Endothelial cell of umbilical vein (primary cell): Measurements from ENCODE around the gene CDH19. TPM values are rescaled to one million over a fixed set of nuclear protein-coding genes. Genes with fewer than 3 reads are reported as not detected.
"Not testable (repeated sequence)": the region's sequence is repeated elsewhere in the genome, so short reads cannot be mapped to it uniquely, and the experiment has no call there.

ENCODE experiments used
- BruUV-seq: library from RNA; stranded (reverse); fragments of 400-500 nt; replicated peaks from 2 replicates; lab custom pipeline; 2021; lab: Mats Ljungman, UMichigan
- CTCF ChIA-PET: fragments of 300-600, 350-600 bp; sonication (Branson Sonifier 250); formaldehyde crosslinking; loops from one replicate; lab custom pipeline; 2021; ENCODE audit warnings: antibody characterized with exemption, inconsistent platforms; lab: Charles Lee
- POLR2A ChIA-PET: fragments of 300-600, 350-600 bp; sonication (Branson Sonifier 250); formaldehyde crosslinking; loops from one replicate; lab custom pipeline; 2021; ENCODE audit warnings: antibody characterized with exemption, inconsistent platforms; lab: Charles Lee
- DNase-seq: peaks from one replicate; pipeline ENCODE4 v3.0.0-alpha.2; 2011; ENCODE audit warnings: low read depth, low spot score
- FAIRE-seq: peaks from 2 replicates; lab custom pipeline; 2011; peaks lifted over from hg19 to GRCh38; lab: Jason Lieb, UNC
- H2AFZ ChIP-seq: 2 replicates; pipeline ENCODE4 v1.6.0; 2012; ENCODE audit warnings: low read depth, low read length, control low read depth, inconsistent platforms
- H3K27ac ChIP-seq: 2 replicates; pipeline ENCODE4 v1.5.1; 2011; ENCODE audit warnings: low read depth, mild to moderate bottlenecking, control low read depth, low read length, moderate library complexity; ENCODE audit not compliant: insufficient read depth
- H3K27me3 ChIP-seq, 2 experiments: 2 replicates each; pipeline versions ENCODE4 v1.6.0 to v1.6.1; 2011; ENCODE audit warnings: low read length in 2 of 2, mixed read lengths in 1 of 2; ENCODE audit not compliant: control insufficient read depth in 2 of 2, insufficient read depth in 2 of 2
- H3K36me3 ChIP-seq, 2 experiments: 2 replicates in 1 of 2; 3 replicates in 1 of 2; pipeline ENCODE4 v1.5.1; 2011; ENCODE audit warnings: low read length in 2 of 2, mild to moderate bottlenecking in 1 of 2, moderate library complexity in 1 of 2; ENCODE audit not compliant: control insufficient read depth in 2 of 2, insufficient read depth in 2 of 2; ENCODE audit errors: extremely low read depth in 1 of 2
- H3K4me1 ChIP-seq: 3 replicates; pipeline ENCODE4 v1.5.1; 2011; ENCODE audit warnings: mild to moderate bottlenecking, low read length; ENCODE audit not compliant: control insufficient read depth, insufficient read depth; ENCODE audit errors: extremely low read depth
- H3K4me2 ChIP-seq: 2 replicates; pipeline ENCODE4 v1.6.1; 2011; ENCODE audit warnings: low read length, control low read depth, mixed read lengths; ENCODE audit not compliant: insufficient read depth
- H3K4me3 ChIP-seq, 3 experiments: fragments of 200-600 bp in 1 of 3; sonication (generic), shearing (Covaris generic) in 1 of 3; replicated peaks in 1 of 3; 2 replicates each; pipeline ENCODE4 v1.5.1; 2011 to 2016; ENCODE audit warnings: control low read depth in 3 of 3, low read length in 3 of 3, mild to moderate bottlenecking in 2 of 3, inconsistent platforms in 1 of 3, low read depth in 1 of 3, moderate library complexity in 1 of 3; ENCODE audit not compliant: insufficient read depth in 1 of 3
- H3K79me2 ChIP-seq: 2 replicates; pipeline ENCODE4 v1.6.0; 2012; ENCODE audit warnings: low read length, inconsistent platforms; ENCODE audit not compliant: control insufficient read depth, insufficient read depth
- H3K9ac ChIP-seq: replicated peaks from 2 replicates; pipeline ENCODE3; 2011; ENCODE audit warnings: low read length, control low read depth; ENCODE audit not compliant: insufficient read depth; ENCODE audit errors: extremely low read depth
- H3K9me1 ChIP-seq: replicated peaks from 3 replicates; pipeline ENCODE4 v1.6.0; 2011; ENCODE audit warnings: mild to moderate bottlenecking, low read length; ENCODE audit not compliant: control insufficient read depth, insufficient read depth; ENCODE audit errors: extremely low read depth
- H3K9me3 ChIP-seq: replicated peaks from 2 replicates; pipeline ENCODE4 v1.5.1; 2012; ENCODE audit warnings: low read length, inconsistent platforms; ENCODE audit not compliant: control insufficient read depth, insufficient read depth
- H4K20me1 ChIP-seq: replicated peaks from 2 replicates; pipeline ENCODE3; 2011; ENCODE audit warnings: mild to moderate bottlenecking, low read length; ENCODE audit not compliant: control insufficient read depth, insufficient read depth; ENCODE audit errors: extremely low read depth
- EZH2 ChIP-seq: IDR thresholded peaks from 2 replicates; pipeline ENCODE4 v1.6.1; 2012; ENCODE audit warnings: borderline replicate concordance, low read depth, mild to moderate bottlenecking, moderate library complexity, low read length, inconsistent platforms; ENCODE audit not compliant: severe bottlenecking
- FOS ChIP-seq: IDR thresholded peaks from 2 replicates; pipeline ENCODE4 v1.6.1; 2011; ENCODE audit warnings: mild to moderate bottlenecking, low read length, moderate library complexity, borderline replicate concordance; ENCODE audit not compliant: insufficient read depth
- GATA2 ChIP-seq: IDR thresholded peaks from 2 replicates; pipeline ENCODE4 v1.7.0; 2011; ENCODE audit warnings: low read depth, mild to moderate bottlenecking, moderate library complexity, mixed read lengths, low read length; ENCODE audit not compliant: insufficient read length, insufficient read depth
- JUN ChIP-seq: IDR thresholded peaks from 2 replicates; pipeline ENCODE4 v1.6.1; 2011; ENCODE audit warnings: borderline replicate concordance, low read depth; ENCODE audit not compliant: insufficient read length, insufficient read depth
- MYC ChIP-seq: IDR thresholded peaks from one replicate; pipeline ENCODE4 v1.6.1; 2011; ENCODE audit warnings: mild to moderate bottlenecking, low read depth, low read length
- POLR2A ChIP-seq: IDR thresholded peaks from 2 replicates; pipeline ENCODE4 v1.6.1; 2012; ENCODE audit warnings: low read depth, mild to moderate bottlenecking, control low read depth, low read length
- POLR2AphosphoS5 ChIP-seq: IDR thresholded peaks from 2 replicates; pipeline ENCODE4 v1.6.1; 2012; ENCODE audit warnings: low read depth, mild to moderate bottlenecking, control low read depth, low read length, moderate library complexity; ENCODE audit not compliant: insufficient read depth
- dilution Hi-C: fragments of 300-500 bp; cut with MboI; formaldehyde crosslinking; loops from one replicate; pipeline ENCODE4 v1.15.0; 2019; ENCODE audit warnings: low sequenced_read_pairs; ENCODE audit not compliant: extremely low pct_ligation_motif_present
- intact Hi-C: fragments of 100-400 bp; cut with micrococcal nuclease; formaldehyde crosslinking; loops from one replicate; pipeline ENCODE4 v1.10.0; 2022
- polyA plus RNA-seq, 4 experiments: library from polyadenylated mRNA; depleted of rRNA in 3 of 4; stranded (reverse) in 3 of 4; unstranded in 1 of 4; fragments of >200 nt; gene quantifications; 2 replicates each; pipeline versions ENCODE4 v1.2.1 to v1.2.3, GENCODE V29; 2011 to 2012; ENCODE audit warnings: missing spikeins in 1 of 4
- total RNA-seq: library from RNA; stranded (reverse); gene quantifications from 2 replicates; pipeline ENCODE4 v1.2.3, GENCODE V29; 2021
- TF ChIP-seq, protein P1 (sequence below), 2 donors: IDR thresholded peaks; 1 replicate in 1 of 2; 2 replicates in 1 of 2; pipeline ENCODE4 v1.5.1; 2011; ENCODE audit warnings: low read length in 2 of 2, mild to moderate bottlenecking in 2 of 2, moderate library complexity in 2 of 2, control low read depth in 1 of 2, inconsistent platforms in 1 of 2, low read depth in 1 of 2; ENCODE audit not compliant: insufficient read depth in 1 of 2; ENCODE audit errors: extremely low read depth in 1 of 2
- TF ChIP-seq, protein P2 (sequence below): IDR thresholded peaks from 2 replicates; pipeline ENCODE4 v1.6.1; 2011; ENCODE audit not compliant: insufficient read depth, insufficient read length

The CDH19 gene
- total and polyA plus RNA-seq, 2 donors (not counting 3 experiments of a cell fraction or from before 2014, with no cell fraction given), result not detected

DNA sequence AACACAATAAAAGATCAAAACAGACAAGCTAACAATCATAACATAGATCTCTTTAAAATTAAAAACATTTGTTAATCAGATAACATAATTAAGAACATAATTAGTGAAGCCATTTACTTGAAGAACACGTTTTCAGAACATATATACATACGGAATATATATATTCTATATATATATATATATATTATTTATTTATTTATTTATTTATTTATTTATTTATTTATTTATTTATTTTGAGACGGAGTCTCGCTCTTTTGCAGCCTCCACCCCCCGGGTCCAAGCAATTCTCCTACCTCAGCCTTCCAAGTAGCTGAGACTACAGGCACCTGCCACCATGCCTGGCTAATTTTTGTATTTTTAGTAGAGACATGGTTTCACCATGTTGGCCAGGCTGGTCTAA lies 137.7 kb downstream of the CDH19 start:
- H3K9me1 ChIP-seq, H3K27ac ChIP-seq, H3K4me2 ChIP-seq, H3K79me2 ChIP-seq, H3K9ac ChIP-seq, H4K20me1 ChIP-seq, dilution Hi-C loops, H3K4me3 ChIP-seq, CTCF ChIA-PET, H3K9me3 ChIP-seq, POLR2A ChIA-PET, FAIRE-seq, H3K27me3 ChIP-seq, H2AFZ ChIP-seq, intact Hi-C loops, H3K4me1 ChIP-seq, H3K36me3 ChIP-seq, BruUV-seq, DNase-seq: not testable (repeated sequence)

DNA sequence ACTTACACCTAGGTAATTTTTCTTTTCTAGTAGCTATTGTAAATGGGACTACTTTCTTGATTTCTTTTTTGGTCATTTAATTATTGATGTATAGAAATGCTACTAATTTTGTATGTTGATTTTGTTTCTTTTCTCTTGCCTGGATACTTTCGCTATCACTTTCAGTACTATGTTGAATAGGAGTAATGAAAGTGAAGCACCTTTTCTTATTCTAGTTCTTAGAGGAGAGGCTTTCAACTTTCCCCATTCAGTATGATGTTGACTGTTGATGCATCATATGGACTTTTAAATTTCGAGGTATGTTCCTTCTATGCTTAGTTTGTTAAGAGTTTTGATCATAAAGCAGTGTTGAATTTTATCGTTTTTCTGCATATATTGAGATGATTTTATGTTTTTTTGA lies 142.5 kb downstream of the CDH19 start:
- no peaks in the 10 kb centered on the region for H3K4me1 ChIP-seq
- dilution Hi-C loops, result no loop called here
- no peak overlapping the region for H3K4me3 ChIP-seq
- H3K27me3 ChIP-seq, result no peaks in the 10 kb centered on the region
- H2AFZ ChIP-seq, result no peak overlapping the region
- H3K9ac ChIP-seq, result no peak overlapping the region
- no peaks in the 10 kb centered on the region for H3K36me3 ChIP-seq
- no peak for FAIRE-seq
- no peak overlapping the region for H3K4me2 ChIP-seq
- TF ChIP-seq EZH2 (no peak), FOS (no peak), GATA2 (no peak), JUN (no peak), POLR2AphosphoS5 (no peak), MYC (no peak), POLR2A (no peak)
- TF ChIP-seq, protein P1, sequence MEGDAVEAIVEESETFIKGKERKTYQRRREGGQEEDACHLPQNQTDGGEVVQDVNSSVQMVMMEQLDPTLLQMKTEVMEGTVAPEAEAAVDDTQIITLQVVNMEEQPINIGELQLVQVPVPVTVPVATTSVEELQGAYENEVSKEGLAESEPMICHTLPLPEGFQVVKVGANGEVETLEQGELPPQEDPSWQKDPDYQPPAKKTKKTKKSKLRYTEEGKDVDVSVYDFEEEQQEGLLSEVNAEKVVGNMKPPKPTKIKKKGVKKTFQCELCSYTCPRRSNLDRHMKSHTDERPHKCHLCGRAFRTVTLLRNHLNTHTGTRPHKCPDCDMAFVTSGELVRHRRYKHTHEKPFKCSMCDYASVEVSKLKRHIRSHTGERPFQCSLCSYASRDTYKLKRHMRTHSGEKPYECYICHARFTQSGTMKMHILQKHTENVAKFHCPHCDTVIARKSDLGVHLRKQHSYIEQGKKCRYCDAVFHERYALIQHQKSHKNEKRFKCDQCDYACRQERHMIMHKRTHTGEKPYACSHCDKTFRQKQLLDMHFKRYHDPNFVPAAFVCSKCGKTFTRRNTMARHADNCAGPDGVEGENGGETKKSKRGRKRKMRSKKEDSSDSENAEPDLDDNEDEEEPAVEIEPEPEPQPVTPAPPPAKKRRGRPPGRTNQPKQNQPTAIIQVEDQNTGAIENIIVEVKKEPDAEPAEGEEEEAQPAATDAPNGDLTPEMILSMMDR (IDR thresholded peaks at IDR 0.05; ENCODE audit: extremely low read depth in 1 of 2, insufficient read depth in 1 of 2, low read depth in 1 of 2, low read length in 2 of 2), result no peak
- TF ChIP-seq, protein P2, sequence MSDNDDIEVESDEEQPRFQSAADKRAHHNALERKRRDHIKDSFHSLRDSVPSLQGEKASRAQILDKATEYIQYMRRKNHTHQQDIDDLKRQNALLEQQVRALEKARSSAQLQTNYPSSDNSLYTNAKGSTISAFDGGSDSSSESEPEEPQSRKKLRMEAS, result no peak
- POLR2A ChIA-PET, result no interaction called here
- no peaks in the 10 kb centered on the region for H3K9me1 ChIP-seq
- no peaks in the 10 kb centered on the region for H3K79me2 ChIP-seq
- BruUV-seq, result no TSS peak
- intact Hi-C loops, result no loop called here
- no peak for DNase-seq
- no peaks in the 10 kb centered on the region for H4K20me1 ChIP-seq
- CTCF ChIA-PET, result no interaction called here
- H3K9me3 ChIP-seq, result no peaks in the 10 kb centered on the region
- H3K27ac ChIP-seq, result no peak overlapping the region
